ENCODE data around the gene ZNF267. TPM values are rescaled to one million over a fixed set of nuclear protein-coding genes. Genes with fewer than 3 reads are reported as not detected.
A peak's percentile ranks its signal among the peaks of the same experiment; 100 is the strongest.

ZNF267 gene
- total RNA-seq, 1 experiment from 2014 or later = 15.9 TPM

DNA sequence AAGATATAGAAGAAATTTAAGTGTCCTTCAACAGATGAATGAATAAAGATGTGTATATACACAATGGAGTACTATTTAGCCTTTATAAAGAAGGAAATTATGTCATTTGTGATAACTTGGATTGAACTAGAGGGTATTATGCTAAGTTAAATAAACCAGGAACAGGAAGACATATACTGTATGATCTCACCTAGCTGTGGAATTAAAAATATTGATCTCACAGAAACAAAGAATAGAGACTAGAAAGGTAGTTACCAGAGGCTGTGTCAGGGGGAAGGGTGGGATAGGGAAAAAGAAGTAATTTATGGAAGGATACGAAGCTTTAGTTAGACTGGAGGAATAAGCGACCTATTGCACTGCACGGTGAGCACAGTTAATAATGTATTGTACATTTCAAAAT, 5.4 kb upstream of the ZNF267 start:
- no peak for DNase-seq (ENCODE audit: low read depth, low spot score)
- BruUV-seq (replicated peaks) = no TSS peak
- H3K36me3 ChIP-seq (ENCODE audit: control insufficient read depth in 1 of 2, insufficient read depth in 2 of 2, low read length in 2 of 2) = no peaks in the 10 kb centered on the region

GRCh38 chr16:31868691-31869167, 4.9 kb upstream of the ZNF267 start:
- no peaks in the 10 kb centered on the region for H3K9me2 ChIP-seq (ENCODE audit: insufficient read depth)
- H3K4me2 ChIP-seq (ENCODE audit: low read length) = peak overlapping the region; percentile 39
- TF ChIP-seq SIN3A (IDR thresholded peaks at IDR 0.05; ENCODE audit: low read depth) (no peak), YY1 (IDR thresholded peaks at IDR 0.05; ENCODE audit: extremely low read depth, insufficient replicate concordance, low read depth, low read length) (no peak), EZH2 (IDR thresholded peaks at IDR 0.05) (no peak), CTCF (IDR thresholded peaks at IDR 0.05 in 2 of 3, conservative IDR thresholded peaks at IDR 0.05 in 1 of 3; ENCODE audit: borderline replicate concordance in 1 of 3, insufficient read depth in 1 of 3, low read depth in 2 of 3, low read length in 2 of 3) (peak; percentile 64 to 74 (median 73)), EGR1 (IDR thresholded peaks at IDR 0.05; ENCODE audit: low read depth) (no peak), FOSL1 (IDR thresholded peaks at IDR 0.05; ENCODE audit: low read depth) (no peak), CBX3 (IDR thresholded peaks at IDR 0.05; ENCODE audit: low read depth) (no peak), RAD21 (IDR thresholded peaks at IDR 0.05; ENCODE audit: low read depth) (peak; percentile 83)

More for the DNA sequence above, 5.4 kb upstream of the ZNF267 start:
- Histone ChIP-seq H3K4me1 (ENCODE audit: control insufficient read depth in 1 of 2, insufficient read depth in 2 of 2, low read length in 2 of 2) (peaks cover 3 to 12% of the 10 kb centered on the region in 2 experiments; a peak in 2 of 4 replicates), H3K79me2 (ENCODE audit: insufficient read depth, low read length) (no peaks in the 10 kb centered on the region), H2AFZ (ENCODE audit: low read depth, low read length, poor library complexity, severe bottlenecking) (no peak overlapping the region), H4K20me1 (ENCODE audit: insufficient read depth) (no peaks in the 10 kb centered on the region), H3K27me3 (ENCODE audit: insufficient read depth, low read length) (no peaks in the 10 kb centered on the region), H3K9me3 (ENCODE audit: control insufficient read depth in 1 of 2, insufficient read depth in 1 of 2, low read depth in 1 of 2, low read length in 2 of 2) (no peaks in the 10 kb centered on the region), H3K4me3 (replicated peaks in 1 of 2; ENCODE audit: low read depth in 1 of 2, low read length in 2 of 2) (no peak overlapping the region), H3K27ac (ENCODE audit: low read depth, low read length) (no peak overlapping the region), H3K4me2 (ENCODE audit: low read length) (no peak overlapping the region), H3K9ac (ENCODE audit: low read length) (no peak overlapping the region), H3K9me2 (ENCODE audit: insufficient read depth) (no peaks in the 10 kb centered on the region)
- ChIA-PET RAD21 (ENCODE audit: low non-redundant PET in 1 of 2, low total read pairs in 2 of 2, uncharacterized antibody in 2 of 2, unreplicated experiment in 2 of 2) (no interaction called here), CTCF (interaction anchor here (1.4 to 2.3 kb wide), 8 partner anchors 9 to 914 kb away, joined by 4 to 17 read pairs (median 7); partner anchors contain the start of genes ARMC5, HSD3B7, ZNF646 and ZNF668), POLR2A (interaction anchor here (1.8 kb wide), 1 partner anchor 155 kb away, joined by 9 read pairs; a partner anchor contains a TSS)
- TF ChIP-seq RAD21 (IDR thresholded peaks at IDR 0.05; ENCODE audit: low read depth) = no peak
- TF ChIP-seq ZFX (IDR thresholded peaks at IDR 0.05) = no peak
- no peak for TF ChIP-seq ZBTB33 (IDR thresholded peaks at IDR 0.05; ENCODE audit: extremely low read depth, insufficient replicate concordance, low read length)
- intact Hi-C loops (cut with micrococcal nuclease) = loop anchor here (1.0 to 5.0 kb wide), 3 partner anchors 156 to 883 kb away; partner anchors contain the start of genes ARMC5 and HSD3B7
- peak; percentile 20 for ATAC-seq

More at GRCh38 chr16:31868691-31869167, 4.9 kb upstream of the ZNF267 start:
- Histone ChIP-seq H3K4me3 (replicated peaks in 1 of 2; ENCODE audit: low read depth in 1 of 2, low read length in 2 of 2) (no peak overlapping the region), H3K36me3 (ENCODE audit: control insufficient read depth in 1 of 2, insufficient read depth in 2 of 2, low read length in 2 of 2) (no peaks in the 10 kb centered on the region), H3K9ac (ENCODE audit: low read length) (no peak overlapping the region), H4K20me1 (ENCODE audit: insufficient read depth) (no peaks in the 10 kb centered on the region), H3K4me1 (ENCODE audit: control insufficient read depth in 1 of 2, insufficient read depth in 2 of 2, low read length in 2 of 2) (peaks cover 3 to 14% of the 10 kb centered on the region in 2 experiments; a peak in 2 of 4 replicates), H3K27ac (ENCODE audit: low read depth, low read length) (no peak overlapping the region), H2AFZ (ENCODE audit: low read depth, low read length, poor library complexity, severe bottlenecking) (peak overlapping the region; percentile 88), H3K9me3 (ENCODE audit: control insufficient read depth in 1 of 2, insufficient read depth in 1 of 2, low read depth in 1 of 2, low read length in 2 of 2) (no peaks in the 10 kb centered on the region), H3K79me2 (ENCODE audit: insufficient read depth, low read length) (peaks cover 1% of the 10 kb centered on the region), H3K27me3 (ENCODE audit: insufficient read depth, low read length) (no peaks in the 10 kb centered on the region)
- ChIA-PET CTCF (interaction anchor here (0.7 to 2.3 kb wide), 10 partner anchors 10 to 915 kb away, joined by 3 to 17 read pairs (median 6); partner anchors contain the start of genes ARMC5, HSD3B7, ZNF646 and ZNF668), POLR2A (interaction anchor here (1.8 kb wide), 1 partner anchor 156 kb away, joined by 9 read pairs; a partner anchor contains a TSS), RAD21 (ENCODE audit: low non-redundant PET in 1 of 2, low total read pairs in 2 of 2, uncharacterized antibody in 2 of 2, unreplicated experiment in 2 of 2) (no interaction called here)
- intact Hi-C loops (cut with micrococcal nuclease) = loop anchor here (1.0 to 5.0 kb wide), 3 partner anchors 156 to 883 kb away; partner anchors contain the start of genes ARMC5 and HSD3B7
- BruUV-seq (replicated peaks) = no TSS peak
- DNase-seq (ENCODE audit: low read depth, low spot score) (peak; percentile 73), ATAC-seq (peak; percentile 84)

Measured in HCT116 (cell line).